Adrenal gland (tissue), 5 donors: Measurements from ENCODE around the gene PLD3.

ENCODE experiments used
- POLR2A ChIP-seq, 2 donors: fragments of 450-650 bp; IDR thresholded peaks; one replicate each; pipeline ENCODE4 v1.6.1; 2017; ENCODE audit warnings: antibody characterized with exemption in 2 of 2, mild to moderate bottlenecking in 2 of 2, moderate library complexity in 1 of 2
- TF ChIP-seq, protein P1 (sequence below), 6 experiments: fragments of 450-650 bp in 4 of 6; fragments of 200-600 bp in 2 of 6; sonication (generic) in 1 of 6; IDR thresholded peaks; 1 replicate in 5 of 6; 2 replicates in 1 of 6; pipeline versions ENCODE4 v1.5.1 to v1.8.0; 2016 to 2021; ENCODE audit warnings: antibody characterized with exemption in 6 of 6, mild to moderate bottlenecking in 2 of 6, moderate library complexity in 1 of 6
- donor health status: DM: no; HTN: no; CAD: no.

- TF ChIP-seq, protein P1, sequence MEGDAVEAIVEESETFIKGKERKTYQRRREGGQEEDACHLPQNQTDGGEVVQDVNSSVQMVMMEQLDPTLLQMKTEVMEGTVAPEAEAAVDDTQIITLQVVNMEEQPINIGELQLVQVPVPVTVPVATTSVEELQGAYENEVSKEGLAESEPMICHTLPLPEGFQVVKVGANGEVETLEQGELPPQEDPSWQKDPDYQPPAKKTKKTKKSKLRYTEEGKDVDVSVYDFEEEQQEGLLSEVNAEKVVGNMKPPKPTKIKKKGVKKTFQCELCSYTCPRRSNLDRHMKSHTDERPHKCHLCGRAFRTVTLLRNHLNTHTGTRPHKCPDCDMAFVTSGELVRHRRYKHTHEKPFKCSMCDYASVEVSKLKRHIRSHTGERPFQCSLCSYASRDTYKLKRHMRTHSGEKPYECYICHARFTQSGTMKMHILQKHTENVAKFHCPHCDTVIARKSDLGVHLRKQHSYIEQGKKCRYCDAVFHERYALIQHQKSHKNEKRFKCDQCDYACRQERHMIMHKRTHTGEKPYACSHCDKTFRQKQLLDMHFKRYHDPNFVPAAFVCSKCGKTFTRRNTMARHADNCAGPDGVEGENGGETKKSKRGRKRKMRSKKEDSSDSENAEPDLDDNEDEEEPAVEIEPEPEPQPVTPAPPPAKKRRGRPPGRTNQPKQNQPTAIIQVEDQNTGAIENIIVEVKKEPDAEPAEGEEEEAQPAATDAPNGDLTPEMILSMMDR (IDR thresholded peaks at IDR 0.05): no peak
- TF ChIP-seq POLR2A (IDR thresholded peaks at IDR 0.05): no peak
Observed at GRCh38 chr19:40396886-40397567, 48.5 kb downstream of the PLD3 start.
